D721Med (cell line): ENCODE measurements around the gene SMOC2.

Experiments used
- DNase-seq: peaks from one replicate; pipeline ENCODE4 v3.0.0; 2011; ENCODE audit warnings: low spot score; ENCODE audit not compliant: insufficient read length
- FAIRE-seq: peaks from 2 replicates; lab custom pipeline; 2011; peaks lifted over from hg19 to GRCh38; lab: Jason Lieb, UNC
- TF ChIP-seq, protein P1 (sequence below): IDR thresholded peaks from 2 replicates; pipeline ENCODE4 v1.5.1; 2012; ENCODE audit warnings: mild to moderate bottlenecking, control low read depth; ENCODE audit not compliant: insufficient read depth; ENCODE audit errors: missing control alignments

The SMOC2 gene

DNA sequence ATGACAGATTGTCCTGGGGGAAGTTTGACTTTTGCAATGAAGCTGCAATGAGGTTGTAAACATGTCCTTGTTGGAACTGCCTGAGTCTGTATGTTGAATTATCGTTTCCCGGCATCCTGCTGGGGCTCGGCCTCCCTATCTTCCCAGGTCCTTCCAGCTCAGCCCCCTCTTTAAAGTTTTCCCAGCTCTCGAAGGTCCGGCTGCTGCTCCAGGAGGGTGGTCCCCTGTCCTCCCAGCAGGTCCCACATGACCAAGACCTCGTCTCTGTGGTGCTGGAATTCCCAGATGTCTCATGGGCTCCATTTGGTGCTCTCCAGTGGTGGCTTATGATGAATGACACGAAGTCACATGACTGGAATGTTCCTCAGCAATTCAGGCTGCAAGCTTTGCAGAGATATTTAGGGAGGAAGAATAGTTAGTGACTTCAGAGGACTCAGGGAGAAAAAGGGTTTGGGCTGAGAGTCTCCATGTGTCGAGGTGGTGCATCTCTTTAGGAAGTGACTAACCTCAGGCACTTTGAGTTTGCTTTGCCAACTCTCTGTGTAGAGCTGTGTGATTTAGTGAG, 21.4 kb downstream of the SMOC2 start:
- FAIRE-seq (no peak), DNase-seq (no peak)
- TF ChIP-seq, protein P1, sequence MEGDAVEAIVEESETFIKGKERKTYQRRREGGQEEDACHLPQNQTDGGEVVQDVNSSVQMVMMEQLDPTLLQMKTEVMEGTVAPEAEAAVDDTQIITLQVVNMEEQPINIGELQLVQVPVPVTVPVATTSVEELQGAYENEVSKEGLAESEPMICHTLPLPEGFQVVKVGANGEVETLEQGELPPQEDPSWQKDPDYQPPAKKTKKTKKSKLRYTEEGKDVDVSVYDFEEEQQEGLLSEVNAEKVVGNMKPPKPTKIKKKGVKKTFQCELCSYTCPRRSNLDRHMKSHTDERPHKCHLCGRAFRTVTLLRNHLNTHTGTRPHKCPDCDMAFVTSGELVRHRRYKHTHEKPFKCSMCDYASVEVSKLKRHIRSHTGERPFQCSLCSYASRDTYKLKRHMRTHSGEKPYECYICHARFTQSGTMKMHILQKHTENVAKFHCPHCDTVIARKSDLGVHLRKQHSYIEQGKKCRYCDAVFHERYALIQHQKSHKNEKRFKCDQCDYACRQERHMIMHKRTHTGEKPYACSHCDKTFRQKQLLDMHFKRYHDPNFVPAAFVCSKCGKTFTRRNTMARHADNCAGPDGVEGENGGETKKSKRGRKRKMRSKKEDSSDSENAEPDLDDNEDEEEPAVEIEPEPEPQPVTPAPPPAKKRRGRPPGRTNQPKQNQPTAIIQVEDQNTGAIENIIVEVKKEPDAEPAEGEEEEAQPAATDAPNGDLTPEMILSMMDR, result no peak

DNA sequence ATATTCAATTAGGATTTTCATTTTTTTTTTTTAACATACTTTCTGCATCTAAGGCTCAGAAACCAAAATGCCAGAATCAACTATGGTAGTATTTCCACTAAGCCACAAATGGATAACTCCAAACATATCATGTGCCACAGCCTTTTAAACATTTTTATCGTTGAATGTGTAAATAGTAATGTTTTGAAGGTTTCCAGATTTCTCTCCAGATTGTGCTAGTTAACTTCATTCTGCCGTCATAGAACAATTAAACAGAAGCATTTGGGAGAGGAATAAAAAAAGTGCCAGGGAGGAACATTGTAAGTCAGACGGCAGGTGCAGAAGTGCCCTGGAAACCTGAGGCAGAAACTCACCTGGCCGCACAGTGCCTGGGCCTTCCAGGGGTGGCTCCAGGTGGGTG, 23.6 kb downstream of the SMOC2 start:
- no peak for FAIRE-seq

DNA sequence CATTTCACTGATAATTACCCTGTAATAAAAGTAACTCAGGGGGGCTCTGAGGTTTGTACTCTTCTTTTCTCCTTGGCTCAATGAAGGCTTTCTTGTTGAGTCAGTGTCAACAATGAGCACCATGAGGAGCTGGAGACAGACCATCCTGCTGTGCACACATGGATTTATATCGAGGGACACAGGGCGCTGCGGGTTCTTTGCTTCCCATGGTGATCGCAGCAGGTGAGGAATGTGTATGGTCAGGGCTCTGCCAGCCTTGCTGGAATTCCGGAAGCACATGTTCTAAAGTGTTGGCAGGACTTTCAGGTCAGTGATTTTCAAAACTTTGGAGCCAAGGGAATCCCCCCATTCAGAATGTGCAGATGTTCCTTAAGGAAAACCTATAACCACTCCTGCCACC, 27.1 kb downstream of the SMOC2 start:
- DNase-seq (no peak), FAIRE-seq (no peak)
- TF ChIP-seq, protein P1, result no peak

More for the DNA sequence above, 23.6 kb downstream of the SMOC2 start:
- DNase-seq, result no peak
- TF ChIP-seq, protein P1, result no peak

DNA sequence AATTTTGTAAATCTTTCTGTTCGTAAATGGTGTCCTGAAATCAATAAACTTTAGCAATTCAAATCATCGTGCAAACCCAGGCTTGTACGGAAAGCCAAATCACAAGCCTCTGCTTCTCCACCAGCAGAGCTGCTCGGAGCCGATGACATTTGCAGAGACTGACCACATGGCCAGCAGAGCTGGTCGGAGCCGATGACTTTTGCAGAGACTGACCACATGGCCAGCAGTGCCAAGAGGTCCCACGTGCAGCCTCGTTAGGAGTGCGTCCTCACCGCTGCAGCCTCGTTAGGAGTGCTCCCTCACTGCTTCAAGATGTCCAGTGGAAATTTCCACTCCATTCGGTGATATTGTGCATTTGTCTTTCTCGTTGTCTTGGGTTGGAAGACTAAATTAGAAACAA, 28.5 kb downstream of the SMOC2 start:
- DNase-seq (no peak), FAIRE-seq (no peak)
- TF ChIP-seq, protein P1, result no peak

DNA sequence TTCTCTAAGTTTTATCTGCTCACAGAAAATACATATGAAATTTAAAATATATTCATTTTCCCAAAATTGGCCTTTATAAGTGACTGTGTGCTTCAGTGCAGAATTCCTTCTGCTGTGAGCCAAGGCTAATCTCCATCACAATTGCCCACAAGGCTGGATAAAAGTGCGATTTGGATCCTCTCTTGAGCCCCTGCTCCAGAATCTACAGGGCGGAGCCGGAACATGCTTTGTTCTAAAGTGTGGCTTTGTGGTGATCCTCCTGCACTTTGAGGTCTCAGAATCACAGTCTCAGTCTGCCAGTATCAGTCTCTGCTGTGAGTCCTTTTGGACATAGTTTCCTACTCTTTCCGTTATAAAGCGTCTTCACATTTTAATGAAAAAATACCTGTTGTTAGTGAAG, 28.9 kb downstream of the SMOC2 start:
- no peak for FAIRE-seq
- TF ChIP-seq, protein P1, result no peak
- DNase-seq, result no peak

DNA sequence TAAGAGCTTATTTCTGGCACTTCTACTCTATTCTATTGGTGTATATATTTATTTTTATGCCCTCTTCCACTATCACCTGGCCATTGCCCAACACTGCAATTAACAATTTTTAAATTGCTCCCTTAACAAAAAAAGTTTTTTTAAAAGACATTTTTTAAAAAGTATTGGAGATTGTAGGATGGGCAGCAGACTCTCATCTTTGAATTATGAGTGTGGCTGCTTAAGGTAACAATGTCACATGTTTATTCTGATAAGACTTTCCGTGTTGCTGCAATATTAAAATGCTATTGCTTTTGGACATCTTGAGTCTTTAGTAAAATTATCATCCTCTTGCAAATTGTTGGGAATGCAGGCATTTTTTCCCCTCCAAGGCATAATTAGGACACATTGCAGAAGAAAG, 31.4 kb downstream of the SMOC2 start:
- DNase-seq, result no peak
- TF ChIP-seq, protein P1, result no peak
- no peak for FAIRE-seq

DNA sequence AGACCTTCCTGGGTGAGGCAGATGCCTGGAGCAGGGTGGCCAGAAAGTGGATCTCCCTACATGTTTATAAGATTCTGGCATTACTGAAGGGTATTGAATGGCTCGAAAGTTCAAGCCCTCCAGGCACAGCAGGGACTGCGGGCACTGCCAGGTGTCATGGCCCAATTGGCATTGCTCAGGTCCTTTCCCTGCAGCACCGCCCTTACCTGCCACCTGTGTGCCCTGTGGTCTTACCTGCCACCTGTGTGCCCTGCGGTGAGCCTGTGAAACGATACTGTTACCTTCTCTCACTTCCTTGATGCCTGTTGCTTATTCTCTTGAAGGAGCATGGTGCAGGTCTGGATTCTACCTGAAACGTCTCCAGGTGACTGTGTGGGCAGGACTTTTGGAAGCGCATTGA, 32.2 kb downstream of the SMOC2 start:
- TF ChIP-seq, protein P1, result no peak
- DNase-seq (no peak), FAIRE-seq (no peak)
